Trophoblast cell (in vitro differentiated cells and primary cell): ENCODE measurements around the gene TSPAN31.
A peak's percentile ranks its signal among the peaks of the same experiment; 100 is the strongest.

ENCODE experiments used
- DNase-seq, 2 donors: peaks; one replicate each; pipeline ENCODE4 v3.0.0-alpha.2; 2016
- H2AFZ ChIP-seq: 2 replicates; pipeline ENCODE4 v1.6.1; 2013; ENCODE audit warnings: low read length, moderate library complexity, mild to moderate bottlenecking; ENCODE audit not compliant: insufficient read depth, poor library complexity
- H2AK5ac ChIP-seq: 2 replicates; pipeline ENCODE4 v1.6.1; 2013; ENCODE audit warnings: mild to moderate bottlenecking, low read length
- H2BK120ac ChIP-seq: 2 replicates; pipeline ENCODE4 v1.6.1; 2013; ENCODE audit warnings: low read length, mild to moderate bottlenecking, moderate library complexity; ENCODE audit not compliant: insufficient read depth, poor library complexity
- H2BK12ac ChIP-seq: 2 replicates; pipeline ENCODE4 v1.6.1; 2013; ENCODE audit warnings: mild to moderate bottlenecking, low read length, moderate library complexity
- H2BK5ac ChIP-seq: 2 replicates; pipeline ENCODE4 v1.6.1; 2013; ENCODE audit warnings: low read length, low read depth, moderate library complexity, mild to moderate bottlenecking; ENCODE audit not compliant: poor library complexity
- H3K14ac ChIP-seq: 2 replicates; pipeline ENCODE4 v1.6.1; 2013; ENCODE audit warnings: mild to moderate bottlenecking, low read length
- H3K18ac ChIP-seq: 2 replicates; pipeline ENCODE4 v1.6.1; 2013; ENCODE audit warnings: mild to moderate bottlenecking, low read length
- H3K23ac ChIP-seq: 2 replicates; pipeline ENCODE4 v1.6.1; 2013; ENCODE audit warnings: low read length
- H3K27ac ChIP-seq: 2 replicates; pipeline ENCODE4 v1.5.1; 2013; ENCODE audit warnings: low read depth, mild to moderate bottlenecking, inconsistent platforms, low read length, moderate library complexity
- H3K27me3 ChIP-seq: 2 replicates; pipeline ENCODE4 v1.6.1; 2013; ENCODE audit warnings: inconsistent platforms, mild to moderate bottlenecking, low read length, moderate library complexity; ENCODE audit not compliant: insufficient read depth
- H3K36me3 ChIP-seq, 2 experiments: 1 replicate in 1 of 2; 2 replicates in 1 of 2; pipeline ENCODE4 v1.6.1; 2013; ENCODE audit warnings: low read length in 2 of 2, mild to moderate bottlenecking in 2 of 2, moderate library complexity in 1 of 2; ENCODE audit not compliant: insufficient read depth in 2 of 2, control insufficient read depth in 1 of 2
- H3K4ac ChIP-seq: 2 replicates; pipeline ENCODE4 v1.6.1; 2013; ENCODE audit warnings: low read depth, mild to moderate bottlenecking, low read length, moderate library complexity
- H3K4me1 ChIP-seq, 2 experiments: 1 replicate in 1 of 2; 2 replicates in 1 of 2; pipeline ENCODE4 v1.6.1; 2013; ENCODE audit warnings: low read length in 2 of 2, mild to moderate bottlenecking in 2 of 2, moderate library complexity in 1 of 2; ENCODE audit not compliant: insufficient read depth in 2 of 2, control insufficient read depth in 1 of 2
- H3K4me2 ChIP-seq: 2 replicates; pipeline ENCODE4 v1.6.1; 2013; ENCODE audit warnings: inconsistent platforms, mild to moderate bottlenecking, low read length, moderate library complexity
- H3K4me3 ChIP-seq: 2 replicates; pipeline ENCODE4 v1.5.1; 2013; ENCODE audit warnings: mild to moderate bottlenecking, low read depth, low read length, inconsistent platforms
- H3K79me1 ChIP-seq: one replicate; pipeline ENCODE4 v1.6.1; 2013; ENCODE audit warnings: low read length
- H3K79me2 ChIP-seq: 2 replicates; pipeline ENCODE4 v1.6.1; 2013; ENCODE audit warnings: low read length, mild to moderate bottlenecking; ENCODE audit not compliant: control insufficient read depth, insufficient read depth, poor library complexity
- H3K9ac ChIP-seq: 2 replicates; pipeline ENCODE4 v1.6.1; 2013; ENCODE audit warnings: mild to moderate bottlenecking, low read length
- H3K9me3 ChIP-seq: 2 replicates; pipeline ENCODE4 v1.6.1; 2013; ENCODE audit warnings: low read depth, mild to moderate bottlenecking, control low read depth, inconsistent platforms, low read length; ENCODE audit not compliant: insufficient read depth
- H4K12ac ChIP-seq: 2 replicates; pipeline ENCODE4 v1.6.1; 2013; ENCODE audit warnings: low read depth, mild to moderate bottlenecking, low read length, moderate library complexity
- H4K8ac ChIP-seq: 2 replicates; pipeline ENCODE4 v1.6.1; 2013; ENCODE audit warnings: low read depth, mild to moderate bottlenecking, low read length, moderate library complexity
- H4K91ac ChIP-seq: one replicate; pipeline ENCODE4 v1.6.1; 2013; ENCODE audit warnings: low read depth, mild to moderate bottlenecking, low read length, moderate library complexity
- WGBS: extraction: QIAGEN DNeasy Blood & Tissue Kit; methylation state at CpG from one replicate; pipeline ENCODE4 v1.1.7; 2013; ENCODE audit warnings: missing lambda C conversion rate; ENCODE audit not compliant: insufficient read length, insufficient coverage; ENCODE audit errors: extremely low coverage; 5-methylcytosine and 5-hydroxymethylcytosine counted together

The TSPAN31 gene

DNA sequence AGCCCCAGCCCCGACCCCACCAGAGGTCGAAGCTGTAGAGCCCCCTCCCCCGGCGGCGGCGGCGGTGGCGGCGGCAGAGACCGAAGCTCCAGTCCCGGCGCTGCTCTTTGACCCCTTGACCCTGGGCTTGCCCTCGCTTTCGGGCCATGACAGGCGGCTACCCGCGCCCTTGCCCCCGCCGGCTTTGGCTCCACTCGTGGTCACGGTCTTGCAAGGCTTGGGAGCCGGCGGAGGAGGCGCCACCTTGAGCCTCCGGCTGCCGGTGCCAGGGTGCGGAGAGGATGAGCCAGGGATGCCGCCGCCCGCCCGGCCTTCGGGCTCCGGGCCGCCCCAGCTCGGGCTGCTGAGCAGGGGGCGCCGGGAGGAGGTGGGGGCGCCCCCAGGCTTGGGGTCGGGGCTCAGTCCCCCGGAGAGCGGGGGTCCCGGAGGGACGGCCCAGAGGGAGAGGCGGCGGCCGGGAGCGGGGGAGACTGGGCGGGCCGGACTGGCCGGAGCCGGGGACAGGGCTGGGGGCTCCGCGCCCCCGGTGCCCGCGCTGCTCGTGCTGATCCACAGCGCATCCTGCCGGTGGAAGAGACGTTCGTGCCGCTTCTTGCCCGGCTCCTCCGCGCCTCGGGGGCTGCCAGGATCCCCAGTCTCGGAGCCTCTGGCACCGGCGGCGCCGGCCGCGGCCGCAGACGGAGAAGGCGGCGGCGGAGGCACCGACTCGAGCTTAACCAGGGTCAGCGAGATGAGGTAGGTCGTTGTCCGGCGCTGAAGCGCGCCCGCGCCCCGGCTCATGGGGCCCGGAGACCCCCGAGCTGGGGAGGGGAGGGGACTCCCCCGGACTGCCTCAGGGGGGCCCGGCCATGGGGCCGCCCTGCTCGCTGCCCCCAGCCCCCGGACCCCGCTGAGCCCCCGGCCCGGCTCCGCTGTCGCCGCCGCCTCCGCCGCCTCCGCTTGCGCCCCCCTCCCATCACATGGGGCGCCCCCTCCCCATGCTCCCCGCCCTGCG lies 7.1 kb upstream of the TSPAN31 start:
- Histone ChIP-seq H4K91ac (no peak overlapping the region), H3K27me3 (peaks cover 77% of the 10 kb centered on the region), H3K4ac (no peak overlapping the region), H2AFZ (no peak overlapping the region), H3K27ac (no peak overlapping the region), H3K36me3 (no peaks in the 10 kb centered on the region), H3K4me2 (peak overlapping the region; percentile 62), H3K79me1 (no peaks in the 10 kb centered on the region), H3K23ac (no peak overlapping the region), H3K4me3 (no peak overlapping the region), H3K9me3 (peaks cover 8% of the 10 kb centered on the region), H4K8ac (no peak overlapping the region), H3K9ac (no peak overlapping the region), H2BK12ac (no peak overlapping the region), H4K12ac (no peak overlapping the region), H3K4me1 (peaks cover 0 to 7% of the 10 kb centered on the region in 2 experiments), H2AK5ac (no peak overlapping the region), H2BK5ac (no peak overlapping the region), H2BK120ac (no peak overlapping the region), H3K79me2 (no peaks in the 10 kb centered on the region), H3K18ac (no peak overlapping the region), H3K14ac (no peak overlapping the region)
- WGBS: no CpG with 5 or more reads among the region's 110 CpGs
- DNase-seq: no peak

DNA sequence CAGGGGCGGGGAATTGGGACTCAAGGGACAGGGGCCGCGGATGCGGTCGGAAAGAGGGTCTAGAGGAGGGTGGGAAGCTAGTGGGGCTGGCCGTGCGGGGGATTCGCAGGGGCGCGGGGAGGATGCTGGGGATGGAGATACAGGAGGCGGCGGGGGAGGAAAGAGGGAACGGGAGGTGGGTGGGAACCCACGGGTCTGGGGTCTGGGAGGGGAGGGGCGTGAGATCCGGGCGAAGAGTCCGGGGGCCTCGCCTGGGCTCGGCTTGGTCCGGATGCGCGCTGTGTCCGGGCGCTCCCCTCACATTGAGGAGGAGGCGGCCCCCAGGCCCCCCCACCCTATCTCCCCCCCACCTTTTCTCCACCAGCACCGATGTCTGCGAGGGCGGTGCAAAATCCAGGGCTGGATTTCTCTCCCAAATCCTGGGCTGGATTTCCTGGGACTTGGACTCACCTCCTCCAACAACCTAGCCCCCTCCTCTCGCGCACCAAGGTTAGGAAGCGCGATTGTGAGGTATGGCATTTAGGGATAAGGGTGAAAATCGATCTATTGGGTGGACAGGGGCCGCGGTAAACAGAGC lies 6.1 kb upstream of the TSPAN31 start, which contains the start of gene AGAP2:
AGAP2 (minus strand) TSS at position 82 of the 577 bp plus-strand sequence. CDS start 496 bp downstream, outside the sequence.
- H3K27ac ChIP-seq: no peak within 1 kb of the TSS
- no peak within 1 kb of the TSS for H2AK5ac ChIP-seq
- no peak within 1 kb of the TSS for H2BK5ac ChIP-seq
- H3K4me2 ChIP-seq: peak within 1 kb of the TSS; percentile 62
- peaks cover 0 to 7% of the 10 kb centered on the region in 2 experiments for H3K4me1 ChIP-seq
- H4K8ac ChIP-seq: no peak within 1 kb of the TSS
- no peak within 1 kb of the TSS for H2BK120ac ChIP-seq
- no peak for DNase-seq
- H3K27me3 ChIP-seq: peaks cover 77% of the 10 kb centered on the region
- H3K9me3 ChIP-seq: peaks cover 8% of the 10 kb centered on the region
- no peak within 1 kb of the TSS for H2AFZ ChIP-seq
- H3K23ac ChIP-seq: no peak within 1 kb of the TSS
- H4K91ac ChIP-seq: no peak within 1 kb of the TSS
- no peak within 1 kb of the TSS for H3K4me3 ChIP-seq
- no peak within 1 kb of the TSS for H2BK12ac ChIP-seq
- H3K79me1 ChIP-seq: no peaks in the 10 kb centered on the region
- no peak within 1 kb of the TSS for H3K14ac ChIP-seq
- no peaks in the 10 kb centered on the region for H3K36me3 ChIP-seq
- H3K79me2 ChIP-seq: no peaks in the 10 kb centered on the region
- no CpG with 5 or more reads among the region's 36 CpGs for WGBS
- H3K4ac ChIP-seq: no peak within 1 kb of the TSS
- no peak within 1 kb of the TSS for H3K9ac ChIP-seq
- H3K18ac ChIP-seq: no peak within 1 kb of the TSS
- H4K12ac ChIP-seq: no peak within 1 kb of the TSS

DNA sequence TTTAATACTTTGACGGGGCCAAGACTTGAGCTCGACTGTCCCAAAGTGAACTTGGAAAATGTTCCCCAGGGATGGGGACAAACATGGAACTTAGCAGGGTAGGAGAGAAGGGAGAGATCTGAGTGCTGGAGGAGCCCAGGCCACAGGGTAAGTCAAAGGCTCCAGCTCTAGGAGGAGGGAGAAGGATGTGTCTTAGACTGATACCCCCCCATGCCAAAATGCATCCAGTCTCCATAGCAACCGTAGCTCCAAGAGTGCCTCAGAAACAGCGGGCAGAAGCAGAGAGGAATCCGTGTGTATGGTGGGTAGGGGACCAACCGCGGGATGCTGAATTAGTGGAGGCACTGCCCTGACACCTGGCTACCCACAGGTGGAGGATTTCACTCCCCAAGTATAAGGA lies 5.5 kb upstream of the TSPAN31 start:
- H2BK12ac ChIP-seq: no peak overlapping the region
- no peak overlapping the region for H3K4me2 ChIP-seq
- no peak overlapping the region for H3K27ac ChIP-seq
- no peak overlapping the region for H2AK5ac ChIP-seq
- H3K79me1 ChIP-seq: no peaks in the 10 kb centered on the region
- H3K18ac ChIP-seq: no peak overlapping the region
- no peaks in the 10 kb centered on the region for H3K36me3 ChIP-seq
- no peak overlapping the region for H2AFZ ChIP-seq
- no peak overlapping the region for H2BK120ac ChIP-seq
- no peak overlapping the region for H3K9ac ChIP-seq
- no peak overlapping the region for H4K12ac ChIP-seq
- H3K14ac ChIP-seq: no peak overlapping the region
- peaks cover 8% of the 10 kb centered on the region for H3K9me3 ChIP-seq
- H3K4ac ChIP-seq: no peak overlapping the region
- no peak overlapping the region for H4K91ac ChIP-seq
- no peak overlapping the region for H2BK5ac ChIP-seq
- no CpG with 5 or more reads among the region's 7 CpGs for WGBS
- no peak overlapping the region for H4K8ac ChIP-seq
- no peaks in the 10 kb centered on the region for H3K79me2 ChIP-seq
- peaks cover 74% of the 10 kb centered on the region for H3K27me3 ChIP-seq
- peaks cover 0 to 7% of the 10 kb centered on the region in 2 experiments for H3K4me1 ChIP-seq
- DNase-seq: no peak
- H3K4me3 ChIP-seq: no peak overlapping the region
- H3K23ac ChIP-seq: no peak overlapping the region

DNA sequence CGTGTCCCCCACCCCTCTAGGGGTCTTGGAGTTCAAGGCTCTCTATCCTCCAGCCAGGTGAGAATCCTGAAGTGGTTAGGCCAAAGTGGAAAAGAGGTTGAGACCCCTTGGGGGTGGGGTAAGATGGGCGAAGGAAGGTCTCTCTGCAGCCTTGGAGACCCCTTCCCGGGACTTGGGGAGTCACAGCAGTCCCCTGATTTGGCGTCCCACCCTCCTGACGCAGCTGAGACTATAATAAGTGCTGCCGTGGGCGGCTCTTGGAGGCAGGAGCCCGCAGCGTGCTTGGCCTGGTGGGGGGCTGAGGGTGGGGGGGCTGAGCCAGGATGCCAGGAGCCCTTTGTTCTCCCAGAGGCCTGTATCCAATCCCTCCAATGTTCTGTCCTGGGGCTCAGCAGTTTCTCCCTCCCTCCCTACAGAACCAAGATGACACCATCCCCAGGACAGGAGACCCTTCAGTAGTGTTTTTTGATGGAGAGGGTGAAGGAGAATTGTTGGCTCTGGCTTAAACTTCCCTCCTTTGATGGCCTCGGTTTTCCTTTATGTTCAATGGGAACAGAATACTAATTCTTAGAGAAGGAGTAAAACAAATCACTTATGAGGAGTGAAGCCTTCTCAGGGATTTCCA lies 4.8 kb upstream of the TSPAN31 start:
- Histone ChIP-seq H2BK12ac (no peak overlapping the region), H3K14ac (no peak overlapping the region), H3K27ac (no peak overlapping the region), H3K79me2 (no peaks in the 10 kb centered on the region), H3K27me3 (peaks cover 68% of the 10 kb centered on the region), H3K4ac (no peak overlapping the region), H3K36me3 (no peaks in the 10 kb centered on the region), H3K18ac (no peak overlapping the region), H2BK5ac (no peak overlapping the region), H3K9me3 (peaks cover 8% of the 10 kb centered on the region), H3K4me1 (peaks cover 0 to 7% of the 10 kb centered on the region in 2 experiments), H3K9ac (no peak overlapping the region), H2BK120ac (no peak overlapping the region), H3K4me3 (no peak overlapping the region), H4K91ac (no peak overlapping the region), H4K8ac (no peak overlapping the region), H2AK5ac (no peak overlapping the region), H4K12ac (no peak overlapping the region), H3K79me1 (peaks cover 2% of the 10 kb centered on the region), H2AFZ (no peak overlapping the region), H3K23ac (no peak overlapping the region), H3K4me2 (no peak overlapping the region)
- DNase-seq: no peak
- WGBS: no CpG with 5 or more reads among the region's 10 CpGs
